Stomach (tissue), 9 donors: ENCODE measurements around the gene CIAO2A. TPM values are rescaled to one million over a fixed set of nuclear protein-coding genes. Genes with fewer than 3 reads are reported as not detected.

Source experiments
- DNase-seq, 2 donors: peaks; one replicate each; pipeline versions ENCODE4 v3.0.0 to v3.0.0-alpha.2; 2013 to 2019
- H3K27ac ChIP-seq, 5 donors: fragments of 200-600 bp in 4 of 5; sonication (generic) in 4 of 5; one replicate each; pipeline ENCODE4 v1.5.1; 2013 to 2019; ENCODE audit warnings: mild to moderate bottlenecking in 1 of 5, moderate library complexity in 1 of 5
- H3K27me3 ChIP-seq, 3 donors: fragments of 200-600 bp; sonication (generic); one replicate each; pipeline ENCODE4 v1.5.1; 2017 to 2019; ENCODE audit warnings: mixed run types in 1 of 3
- H3K36me3 ChIP-seq, 4 donors: fragments of 200-600 bp; sonication (generic); 1 replicate in 3 of 4; 2 replicates in 1 of 4; pipeline ENCODE4 v1.5.1; 2016 to 2019
- H3K4me1 ChIP-seq, 4 donors: fragments of 200-600 bp; sonication (generic); one replicate each; pipeline ENCODE4 v1.5.1; 2016 to 2019
- H3K4me3 ChIP-seq, 4 donors: fragments of 200-600 bp; sonication (generic) in 3 of 4; one replicate each; pipeline ENCODE4 v1.5.1; 2016 to 2019; ENCODE audit warnings: mild to moderate bottlenecking in 1 of 4
- H3K9me3 ChIP-seq, 4 donors: fragments of 200-600 bp; sonication (generic); one replicate each; pipeline ENCODE4 v1.5.1; 2016 to 2019
- CTCF ChIP-seq, 7 experiments: fragments of 450-650 bp in 4 of 7; fragments of 200-600 bp in 3 of 7; sonication (generic) in 3 of 7; IDR thresholded peaks; one replicate each; pipeline ENCODE4 v1.5.1; 2016 to 2019; ENCODE audit warnings: antibody characterized with exemption in 7 of 7, control low read depth in 2 of 7, mild to moderate bottlenecking in 1 of 7
- EP300 ChIP-seq: sonication (generic); formaldehyde crosslinking; IDR thresholded peaks from one replicate; pipeline ENCODE4 v1.6.1; 2017; ENCODE audit warnings: antibody characterized with exemption
- POLR2A ChIP-seq, 4 donors: fragments of 450-650 bp; IDR thresholded peaks; one replicate each; pipeline ENCODE4 v1.6.1; 2016; ENCODE audit warnings: antibody characterized with exemption in 4 of 4, control low read depth in 2 of 4, mild to moderate bottlenecking in 1 of 4, moderate library complexity in 1 of 4
- POLR2AphosphoS5 ChIP-seq, 3 donors: sonication (generic); formaldehyde crosslinking; IDR thresholded peaks; one replicate each; pipeline ENCODE4 v1.6.1; 2016; ENCODE audit warnings: antibody characterized with exemption in 3 of 3
- WGBS, 5 donors: extraction: QIAGEN DNeasy Blood & Tissue Kit in 3 of 5; methylation state at CpG; one replicate each; pipeline versions ENCODE4 v1.1.5 to v1.1.7; 2013 to 2018; 5-methylcytosine and 5-hydroxymethylcytosine counted together
- intact Hi-C: fragments of 100-400 bp; cut with DNase I; formaldehyde crosslinking; loops from one replicate; pipeline ENCODE4 v1.15.1; 2023; ENCODE audit warnings: low total_unique reads
- polyA plus RNA-seq, 3 donors: library from polyadenylated mRNA; stranded (reverse); fragments of 200-250 nt; gene quantifications; one replicate each; pipeline ENCODE4 v1.2.3, GENCODE V29; 2013
- total RNA-seq, 5 donors: library from RNA; depleted of rRNA; stranded (reverse); fragments of >200 nt; gene quantifications; one replicate each; pipeline versions ENCODE4 v1.1.0 to v1.2.3, GENCODE V29; 2014 to 2016
- donor health status: healthy with polysubstance abuse.
- donor health status: Bipolar disorder and iron deficiency.
- donor health status: healthy.

Gene CIAO2A
- total and polyA plus RNA-seq, 8 donors, result 27.2 to 425 (median 131) TPM

GRCh38 chr15:64045774-64046420 is 47.7 kb downstream of the CIAO2A start:
- Histone ChIP-seq H3K27ac (peak overlapping the region; percentile 16 to 83 (median 68)), H3K36me3 (no peaks in the 10 kb centered on the region), H3K4me1 (peaks cover 21 to 51% (median 24%) of the 10 kb centered on the region in 4 donors), H3K27me3 (peaks cover 0 to 5% (median 0%) of the 10 kb centered on the region in 3 donors), H3K9me3 (no peaks in the 10 kb centered on the region), H3K4me3 (peak overlapping the region; percentile 57 to 78 (median 62))
- TF ChIP-seq POLR2A (IDR thresholded peaks at IDR 0.05), result no peak
- TF ChIP-seq CTCF (IDR thresholded peaks at IDR 0.05), result no peak
- no peak for TF ChIP-seq EP300
- TF ChIP-seq POLR2AphosphoS5 (IDR thresholded peaks at IDR 0.05), result no peak
- peak in 1 of 2 donors; percentile 27 for DNase-seq
- intact Hi-C loops, result loop anchor here (5.0 kb wide), 1 partner anchor 99 kb away; no protein-coding TSS in a partner anchor
- WGBS, 5 donors, result 11 to 88% (median 15%) methylated on average over 4 to 76 of the region's 76 CpGs

- H3K4me3 ChIP-seq, result peak overlapping the region in 3 of 4 donors; percentile 58 to 78 (median 65)
These were observed 48.6 kb downstream of the CIAO2A start for GRCh38 chr15:64045101-64045435.

GRCh38 chr15:64044300-64045100 is 49.1 kb downstream of the CIAO2A start:
- TF ChIP-seq EP300 (no peak), CTCF (IDR thresholded peaks at IDR 0.05) (no peak), POLR2A (IDR thresholded peaks at IDR 0.05) (no peak), POLR2AphosphoS5 (IDR thresholded peaks at IDR 0.05) (no peak)
- peaks cover 0 to 6% (median 1%) of the 10 kb centered on the region in 4 donors for H3K36me3 ChIP-seq
- no peaks in the 10 kb centered on the region for H3K9me3 ChIP-seq
- H3K27ac ChIP-seq, result peak overlapping the region in 2 of 5 donors; percentile 22 to 26
- peak; percentile 31 to 64 for DNase-seq
- H3K4me3 ChIP-seq, result peak overlapping the region in 3 of 4 donors; percentile 5 to 78 (median 58)
- H3K4me1 ChIP-seq, result peaks cover 15 to 39% (median 24%) of the 10 kb centered on the region in 4 donors
- peaks cover 0 to 5% (median 0%) of the 10 kb centered on the region in 3 donors for H3K27me3 ChIP-seq
- 73 to 88% (median 83%) methylated on average over 6 to 7 of the region's 7 CpGs for WGBS, 5 donors
- intact Hi-C loops, result loop anchor here (5.0 kb wide), 1 partner anchor 97 kb away; no protein-coding TSS in a partner anchor

More at GRCh38 chr15:64045101-64045435, 48.6 kb downstream of the CIAO2A start:
- intact Hi-C loops, result loop anchor here (5.0 kb wide), 1 partner anchor 98 kb away; no protein-coding TSS in a partner anchor
- Histone ChIP-seq H3K4me1 (peaks cover 15 to 43% (median 24%) of the 10 kb centered on the region in 4 donors), H3K9me3 (no peaks in the 10 kb centered on the region), H3K27ac (peak overlapping the region in 1 of 5 donors; percentile 26), H3K27me3 (peaks cover 0 to 5% (median 0%) of the 10 kb centered on the region in 3 donors), H3K36me3 (peaks cover 0 to under 1% (median 0%) of the 10 kb centered on the region in 4 donors)
- 69 to 85% (median 79%) methylated on average over 5 of the region's 5 CpGs for WGBS, 5 donors
- no peak for DNase-seq
- no peak for TF ChIP-seq EP300
- TF ChIP-seq CTCF (IDR thresholded peaks at IDR 0.05), result no peak

- Histone ChIP-seq H3K4me3 (no peak overlapping the region), H3K27me3 (no peaks in the 10 kb centered on the region), H3K9me3 (no peaks in the 10 kb centered on the region), H3K27ac (no peak overlapping the region), H3K4me1 (no peaks in the 10 kb centered on the region), H3K36me3 (peaks cover 0 to 29% (median 18%) of the 10 kb centered on the region in 4 donors)
- intact Hi-C loops, result no loop called here
- no peak for DNase-seq
- TF ChIP-seq POLR2AphosphoS5 (IDR thresholded peaks at IDR 0.05), result no peak
- 89 to 95% (median 94%) methylated on average over 4 of the region's 4 CpGs for WGBS, 5 donors
These were observed 54.6 kb downstream of the CIAO2A start for GRCh38 chr15:64038878-64039610.
